SKM-1 treated with dmso at 0.1 percent for 144 hours (cell line): Measurements from ENCODE around the gene CCDC8.
"Not testable (repeated sequence)": the region's sequence is repeated elsewhere in the genome, so short reads cannot be mapped to it uniquely, and the experiment has no call there.

Experiments used
- DNase-seq: peaks from one replicate; lab custom pipeline; 2025; ENCODE audit not compliant: unreplicated experiment; lab: John Stamatoyannopoulos, UW

The CCDC8 gene

DNA sequence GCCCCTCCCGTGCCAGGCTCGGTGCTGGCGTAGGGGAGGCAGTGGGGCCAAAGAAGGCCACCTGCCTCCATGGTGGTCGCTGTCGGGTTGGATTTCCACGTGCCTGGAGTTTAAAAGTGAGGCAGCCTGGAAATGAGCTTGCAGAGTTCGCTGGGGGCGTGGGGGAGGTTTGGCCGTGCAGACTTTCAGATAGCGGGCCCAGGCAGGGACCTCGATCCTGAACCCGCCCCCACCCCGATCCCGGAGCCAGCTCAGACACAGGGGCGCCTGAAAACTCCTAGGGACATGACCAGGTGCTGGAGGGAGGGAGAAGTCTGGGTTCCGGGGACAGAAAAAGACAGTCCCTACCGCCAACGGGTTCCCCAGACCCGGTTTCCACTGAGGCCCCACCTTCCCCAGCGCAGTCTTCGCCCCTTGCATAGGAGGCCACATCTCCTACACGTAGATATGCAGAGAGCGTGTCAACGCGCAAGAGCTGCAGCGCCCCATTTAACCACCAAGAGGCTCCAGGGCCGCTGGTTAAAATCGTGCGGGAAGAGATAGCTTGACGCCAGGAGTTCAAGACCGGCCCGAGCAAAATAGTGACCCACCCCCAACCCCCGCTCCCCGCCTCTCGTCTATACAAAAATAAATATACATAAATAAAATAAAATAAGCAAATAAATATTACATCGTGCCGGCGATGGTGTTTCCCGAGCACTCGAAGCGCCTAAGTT lies 8.5 kb downstream of the CCDC8 start:
- no peak for DNase-seq

DNA sequence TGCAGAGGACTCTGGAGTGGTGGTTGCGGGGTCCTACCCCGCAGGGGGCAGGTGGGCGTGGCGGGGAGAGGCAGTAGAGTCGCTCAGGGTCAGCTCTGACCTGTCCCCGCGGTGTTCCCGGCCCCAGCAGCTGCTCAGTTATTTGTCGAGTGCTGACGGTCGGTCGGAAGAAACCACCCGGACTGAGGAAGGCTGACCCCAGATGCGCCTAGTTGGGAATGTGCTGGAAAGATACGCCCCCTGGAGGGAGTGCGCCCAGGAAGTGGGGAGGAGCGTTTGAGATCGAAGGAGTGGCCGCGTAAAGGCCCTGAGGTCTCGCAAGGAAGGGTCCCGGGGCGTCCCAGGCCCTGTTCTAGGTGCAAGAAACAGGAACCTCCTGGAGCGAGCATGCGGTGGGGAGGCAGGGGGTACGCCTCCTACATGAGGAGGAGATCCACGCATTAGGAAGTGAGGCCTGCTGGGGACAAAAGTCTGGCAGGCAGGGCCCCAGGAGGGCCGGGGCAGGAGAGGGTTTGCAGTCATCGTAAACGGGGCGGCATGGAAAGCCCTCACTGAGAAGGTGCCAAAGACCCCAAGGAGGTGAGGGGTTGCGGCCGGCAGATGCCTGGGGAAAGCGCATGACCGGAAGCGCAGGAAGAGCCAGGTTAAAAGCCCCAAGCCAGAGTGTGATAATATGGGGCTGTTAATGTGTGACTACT lies 9.2 kb downstream of the CCDC8 start:
- no peak for DNase-seq

- no peak for DNase-seq
Observed at GRCh38 chr19:46402725-46403124, 10.6 kb downstream of the CCDC8 start.

- not testable (repeated sequence) for DNase-seq
Observed at GRCh38 chr19:46397801-46398479, 15.4 kb downstream of the CCDC8 start.

DNA sequence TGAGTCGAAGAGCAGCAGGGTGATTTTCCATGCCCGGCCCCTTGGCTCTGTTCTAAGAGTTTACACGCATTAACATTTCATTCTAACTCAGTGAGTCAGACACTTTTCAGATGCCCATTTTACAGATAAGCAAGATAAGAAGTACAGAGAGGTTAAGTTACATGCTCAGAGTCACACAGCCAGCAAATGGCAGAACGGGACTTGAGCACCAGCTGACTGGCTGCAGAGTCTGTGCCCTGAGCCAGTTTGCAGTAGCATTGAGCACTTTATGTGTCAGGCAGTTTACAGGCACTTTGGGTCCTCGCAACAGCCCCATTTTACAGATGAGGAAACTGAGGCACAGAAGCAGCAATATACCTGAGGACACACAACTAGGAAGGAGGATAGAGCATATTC lies 19.0 kb downstream of the CCDC8 start:
- no peak for DNase-seq

DNA sequence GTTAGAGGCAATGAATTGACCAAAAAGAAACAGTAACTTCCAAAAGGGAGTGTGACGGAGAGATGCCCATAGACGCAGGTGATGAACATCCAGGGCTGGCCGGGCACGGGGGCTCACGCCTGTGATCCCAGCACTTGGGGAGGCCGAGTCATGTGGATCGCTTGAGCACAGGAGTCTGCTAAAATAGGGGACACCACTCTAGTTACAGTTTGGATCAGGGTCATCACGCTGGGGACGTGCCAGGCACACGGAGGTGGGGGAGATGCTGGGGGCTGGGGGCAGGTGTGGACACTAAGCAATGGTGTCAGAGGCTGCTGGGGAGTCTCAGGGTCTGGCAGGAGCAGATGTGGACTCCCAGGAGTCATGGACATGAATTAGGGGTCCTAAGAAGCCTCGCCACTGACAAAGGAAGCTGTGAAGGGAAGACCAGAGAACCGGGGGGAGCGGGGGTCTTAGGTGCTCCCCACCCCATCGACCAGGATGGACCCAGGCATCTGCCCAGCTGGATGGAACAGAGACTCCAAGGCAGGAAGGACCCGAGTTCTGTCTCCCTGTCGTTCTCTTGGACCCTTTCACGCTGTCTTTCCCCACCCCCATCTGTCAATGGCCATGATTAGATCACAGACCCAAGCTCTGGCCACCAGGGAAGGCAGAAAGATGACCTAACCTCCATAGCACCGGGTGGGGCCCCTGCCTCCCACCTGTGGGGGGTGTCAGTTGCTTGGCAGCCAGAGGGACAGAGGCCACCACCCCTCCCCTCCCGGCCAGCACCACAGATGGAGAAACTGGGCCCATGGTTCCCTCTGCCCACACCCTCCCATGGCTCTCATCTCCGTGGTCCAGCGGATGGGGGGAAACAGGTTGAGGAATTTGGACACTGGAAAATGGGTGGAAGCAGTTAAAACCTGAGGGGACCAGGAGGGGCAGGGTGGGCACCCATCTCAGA lies 19.6 kb downstream of the CCDC8 start:
- DNase-seq = no peak

GRCh38 chr19:46392837-46393236 lies 20.5 kb downstream of the CCDC8 start:
- no peak for DNase-seq

GRCh38 chr19:46392252-46392801 lies 21.0 kb downstream of the CCDC8 start:
- DNase-seq = no peak

GRCh38 chr19:46391296-46392251 lies 21.8 kb downstream of the CCDC8 start:
- no peak for DNase-seq

GRCh38 chr19:46390866-46391265 lies 22.5 kb downstream of the CCDC8 start:
- DNase-seq = no peak

GRCh38 chr19:46390121-46390858 lies 23.1 kb downstream of the CCDC8 start:
- no peak for DNase-seq

DNA sequence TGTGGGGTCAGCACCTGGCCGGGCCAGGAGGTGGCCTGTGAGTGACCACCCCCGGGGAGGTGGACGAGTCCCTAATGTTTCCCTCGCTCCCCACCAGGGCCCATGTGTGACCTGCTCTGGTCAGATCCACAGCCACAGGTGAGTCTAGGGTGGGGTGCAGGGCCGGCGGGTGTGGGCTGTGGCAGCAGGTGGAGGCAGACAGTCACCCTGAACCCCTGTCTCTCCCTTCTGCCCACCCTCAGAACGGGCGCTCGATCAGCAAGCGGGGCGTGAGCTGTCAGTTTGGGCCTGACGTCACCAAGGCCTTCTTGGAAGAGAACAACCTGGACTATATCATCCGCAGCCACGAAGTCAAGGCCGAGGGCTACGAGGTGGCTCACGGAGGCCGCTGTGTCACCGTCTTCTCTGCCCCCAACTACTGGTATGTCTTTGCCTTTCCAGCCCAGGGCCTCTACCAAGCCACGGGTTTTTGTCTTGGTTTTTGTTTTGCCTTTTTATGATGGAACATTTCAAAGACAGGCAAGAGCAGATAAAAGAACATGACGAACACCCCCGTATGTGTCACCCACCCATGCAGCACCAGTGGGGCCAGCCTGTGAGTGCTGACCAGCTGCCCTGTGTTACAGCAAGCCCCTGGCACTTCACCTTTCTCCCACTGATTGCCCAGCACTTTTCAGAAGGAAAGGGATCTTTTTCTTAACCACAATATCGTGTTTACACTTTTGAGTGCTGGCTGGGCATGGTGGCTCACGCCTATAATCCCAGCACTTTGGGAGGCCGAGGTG lies 24.9 kb downstream of the CCDC8 start:
- no peak for DNase-seq

DNA sequence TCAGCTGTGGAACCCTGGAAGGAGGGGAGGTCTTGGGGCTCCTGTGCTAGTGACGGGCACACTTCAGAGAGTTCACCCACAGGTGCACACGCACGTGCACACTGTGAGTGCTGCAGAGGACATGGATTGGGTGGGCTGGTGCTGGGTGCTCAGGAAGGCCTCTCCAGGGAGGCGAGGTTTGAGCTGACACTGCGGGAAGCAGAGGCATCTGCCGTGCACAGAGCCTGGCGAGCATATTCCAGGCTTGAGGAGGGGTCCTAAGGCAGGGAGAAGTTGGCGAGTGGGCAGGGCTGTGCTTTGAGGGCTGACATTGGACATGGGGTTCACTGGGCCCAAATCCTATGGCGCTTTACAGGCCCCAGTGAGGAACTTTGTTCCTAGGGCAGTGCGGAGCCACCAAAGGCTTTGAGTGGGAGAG lies 25.6 kb downstream of the CCDC8 start:
- no peak for DNase-seq

- no peak for DNase-seq
Observed at GRCh38 chr19:46386996-46387712, 26.2 kb downstream of the CCDC8 start.

- no peak for DNase-seq
Observed at GRCh38 chr19:46386151-46386550, 27.2 kb downstream of the CCDC8 start.

- no peak for DNase-seq
Observed at GRCh38 chr19:46385636-46386035, 27.7 kb downstream of the CCDC8 start.

DNA sequence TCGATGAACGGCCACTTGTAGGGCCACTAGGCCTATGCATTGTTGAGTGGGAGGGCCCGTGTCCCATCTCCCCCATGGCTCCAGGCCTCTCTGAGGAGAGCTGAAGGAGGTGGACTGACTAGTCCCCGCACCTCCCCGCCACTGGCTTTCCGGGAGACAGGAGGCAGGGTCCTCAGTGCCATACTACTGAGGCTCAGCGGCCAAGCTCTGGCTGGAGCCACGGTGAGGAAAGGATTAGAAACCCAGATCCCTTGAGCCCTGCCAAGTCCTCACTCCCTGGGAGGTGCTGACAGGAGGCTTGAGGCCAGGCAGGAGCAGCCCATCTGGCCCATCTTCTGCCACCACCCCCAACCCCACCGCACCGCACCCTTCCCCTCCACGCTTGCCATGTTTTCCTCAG lies 29.0 kb downstream of the CCDC8 start:
- no peak for DNase-seq
